ENCODE measurements around the gene LILRB3. TPM values are rescaled to one million over a fixed set of nuclear protein-coding genes. Genes with fewer than 3 reads are reported as not detected.
"Not testable (repeated sequence)": the region's sequence is repeated elsewhere in the genome, so short reads cannot be mapped to it uniquely, and the experiment has no call there.

The LILRB3 gene
- total RNA-seq, 1 donor, result 51.4 TPM

DNA sequence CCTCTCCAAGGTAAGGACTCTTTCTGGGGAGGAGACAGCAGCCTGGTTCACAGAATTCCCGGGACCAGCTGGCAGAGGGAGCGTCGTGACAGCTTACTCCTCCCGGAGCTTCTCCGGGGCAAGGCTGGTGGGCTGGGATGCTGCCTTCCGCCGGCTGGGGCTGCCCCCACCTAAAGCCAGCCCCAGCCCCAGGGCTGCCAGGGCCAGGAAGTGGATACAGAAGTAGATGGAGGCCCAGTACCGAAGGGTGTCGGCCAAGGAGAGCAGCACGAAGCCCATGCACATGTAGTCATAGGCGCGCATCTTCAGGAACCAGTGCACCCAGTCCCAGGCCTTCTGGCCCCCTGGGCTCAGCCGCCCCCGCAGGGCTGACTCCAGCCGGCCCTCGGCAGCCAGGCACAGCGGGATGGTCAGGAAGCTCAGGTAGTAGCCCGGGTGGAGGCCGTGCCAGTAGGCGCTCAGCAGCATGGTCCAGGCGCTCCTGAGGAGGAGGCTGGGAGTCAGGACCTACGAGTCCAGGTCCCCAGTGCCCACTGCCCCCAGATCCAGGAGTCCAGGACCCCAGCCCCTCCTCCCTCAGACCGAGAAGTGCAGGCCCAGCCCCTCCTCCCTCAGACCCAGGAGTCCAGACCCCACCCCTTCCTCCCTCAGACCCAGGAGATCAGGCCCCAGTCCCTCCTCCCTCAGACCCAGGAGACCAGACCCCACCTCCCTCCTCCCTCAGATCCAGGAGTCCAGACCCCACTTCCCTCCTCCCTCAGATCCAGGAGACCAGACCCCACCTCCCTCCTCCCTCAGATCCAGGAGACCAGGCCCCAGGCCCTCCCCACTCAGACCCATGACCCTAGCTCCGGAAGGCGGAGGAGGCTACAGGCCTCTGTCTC lies 48.6 kb downstream of the LILRB3 start:
- Histone ChIP-seq H3K27me3 (ENCODE audit: insufficient read depth, low read length) (no peaks in the 10 kb centered on the region), H3K4me3 (ENCODE audit: low read length) (no peak overlapping the region), H3K4me1 (ENCODE audit: insufficient read depth, low read length) (peaks cover 11% of the 10 kb centered on the region), H3K9me3 (ENCODE audit: low read depth, low read length) (no peaks in the 10 kb centered on the region)

DNA sequence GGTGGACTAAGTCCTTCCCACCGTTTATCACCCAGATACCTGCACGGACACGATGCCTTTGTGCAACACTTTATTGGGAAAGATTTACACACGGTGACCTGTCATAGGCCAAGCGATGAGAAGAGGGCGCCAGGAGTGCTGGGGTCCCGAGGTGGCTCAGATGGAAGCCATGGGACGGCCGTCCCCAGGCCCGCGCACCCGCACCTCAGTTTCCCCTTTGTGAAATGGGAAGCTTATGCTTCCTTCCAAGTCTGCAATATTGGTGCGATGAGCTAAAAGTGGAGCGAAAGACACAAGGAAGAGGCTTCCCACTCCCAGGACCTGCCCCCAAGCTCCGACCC lies 49.5 kb downstream of the LILRB3 start:
- Histone ChIP-seq H3K4me1 (ENCODE audit: insufficient read depth, low read length) (peaks cover 14% of the 10 kb centered on the region), H3K4me3 (ENCODE audit: low read length) (no peak overlapping the region), H3K9me3 (ENCODE audit: low read depth, low read length) (no peaks in the 10 kb centered on the region), H3K27me3 (ENCODE audit: insufficient read depth, low read length) (no peaks in the 10 kb centered on the region)

DNA sequence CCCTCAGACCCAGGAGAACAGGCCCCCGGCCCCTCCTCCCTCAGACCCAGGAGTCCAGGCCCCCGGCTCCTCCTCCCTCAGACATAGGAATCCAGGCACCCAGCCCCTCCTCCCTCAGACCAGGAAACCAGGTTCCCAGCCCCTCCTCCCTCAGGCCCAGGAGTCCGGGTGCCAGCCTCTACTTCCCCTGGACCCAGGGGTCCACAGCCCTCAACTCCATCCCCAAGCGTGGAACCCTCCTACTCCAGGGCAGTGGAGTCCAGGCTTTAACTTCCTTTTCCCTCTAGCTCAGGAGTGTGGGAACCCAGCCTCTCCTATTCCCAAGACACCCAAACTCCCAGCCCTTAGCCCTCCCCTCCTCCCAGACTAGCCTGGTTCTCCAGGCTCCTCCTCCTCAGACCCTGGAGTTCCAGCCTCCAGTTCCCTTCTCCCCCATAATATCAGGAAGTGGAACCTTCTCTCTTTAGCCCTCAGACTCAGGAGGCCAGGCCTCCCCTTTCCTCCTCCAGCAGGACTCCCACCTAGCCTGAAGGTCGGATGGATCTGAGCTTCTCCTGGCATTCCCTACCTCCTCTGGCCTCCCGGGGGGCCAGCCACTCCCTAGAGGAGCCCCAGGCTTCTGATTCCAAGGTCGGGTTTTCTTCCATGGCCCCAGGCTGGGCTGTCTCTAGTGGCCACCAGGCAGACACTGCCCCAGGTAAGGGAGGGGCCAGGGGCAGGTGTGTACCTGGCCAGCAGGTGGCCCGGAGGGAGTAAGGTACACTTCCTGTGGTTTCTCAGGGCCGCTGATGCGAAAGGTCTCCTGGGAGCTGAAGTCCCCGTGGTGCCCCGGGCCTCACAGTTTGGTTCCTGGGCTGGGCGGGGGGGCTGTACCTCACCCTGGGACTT lies 50.1 kb downstream of the LILRB3 start, which contains the start of gene TMC4:
Gene TMC4 (minus strand): TSS at position 690 of the 888 bp plus-strand sequence. CDS start 43 bp downstream, at position 647.
- peaks cover 19% of the 10 kb centered on the region for H3K4me1 ChIP-seq (ENCODE audit: insufficient read depth, low read length)
- H3K27me3 ChIP-seq (ENCODE audit: insufficient read depth, low read length), result no peaks in the 10 kb centered on the region
- H3K9me3 ChIP-seq (ENCODE audit: low read depth, low read length), result no peaks in the 10 kb centered on the region
- no peak within 1 kb of the TSS for H3K4me3 ChIP-seq (ENCODE audit: low read length)

DNA sequence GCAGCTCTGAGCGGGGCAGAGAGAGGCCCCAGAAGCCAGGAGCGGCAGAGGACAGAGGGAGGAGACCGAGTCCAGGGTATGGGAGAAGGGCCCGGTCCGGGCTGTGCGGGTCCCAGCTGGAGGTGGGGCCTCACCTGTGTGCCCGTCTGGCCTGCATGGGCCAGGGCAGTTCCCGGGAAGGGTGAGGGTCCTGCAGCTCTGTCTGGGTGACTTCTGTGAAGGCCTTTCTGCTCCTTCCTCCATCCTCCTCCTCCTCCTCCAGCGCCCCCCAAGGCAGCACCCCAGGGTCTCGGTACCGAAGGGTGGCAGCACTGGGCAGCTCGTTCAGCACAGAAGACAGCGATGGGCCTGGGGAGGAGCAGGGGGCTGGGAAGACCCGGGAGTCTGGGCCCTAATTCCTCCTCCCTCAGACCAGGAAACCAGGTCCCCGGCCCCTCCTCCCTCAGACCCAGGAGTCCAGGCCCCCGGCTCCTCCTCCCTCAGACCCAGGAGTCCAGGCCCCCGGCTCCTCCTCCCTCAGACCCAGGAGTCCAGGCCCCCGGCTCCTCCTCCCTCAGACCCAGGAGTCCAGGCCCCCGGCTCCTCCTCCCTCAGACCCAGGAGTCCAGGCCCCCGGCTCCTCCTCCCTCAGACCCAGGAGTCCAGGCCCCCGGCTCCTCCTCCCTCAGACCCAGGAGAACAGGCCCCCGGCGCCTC lies 50.9 kb downstream of the LILRB3 start:
- H3K27me3 ChIP-seq (ENCODE audit: insufficient read depth, low read length); H3K9me3 ChIP-seq (ENCODE audit: low read depth, low read length); H3K4me3 ChIP-seq (ENCODE audit: low read length): not testable (repeated sequence)
- H3K4me1 ChIP-seq (ENCODE audit: insufficient read depth, low read length), result peaks cover 19% of the 10 kb centered on the region

DNA sequence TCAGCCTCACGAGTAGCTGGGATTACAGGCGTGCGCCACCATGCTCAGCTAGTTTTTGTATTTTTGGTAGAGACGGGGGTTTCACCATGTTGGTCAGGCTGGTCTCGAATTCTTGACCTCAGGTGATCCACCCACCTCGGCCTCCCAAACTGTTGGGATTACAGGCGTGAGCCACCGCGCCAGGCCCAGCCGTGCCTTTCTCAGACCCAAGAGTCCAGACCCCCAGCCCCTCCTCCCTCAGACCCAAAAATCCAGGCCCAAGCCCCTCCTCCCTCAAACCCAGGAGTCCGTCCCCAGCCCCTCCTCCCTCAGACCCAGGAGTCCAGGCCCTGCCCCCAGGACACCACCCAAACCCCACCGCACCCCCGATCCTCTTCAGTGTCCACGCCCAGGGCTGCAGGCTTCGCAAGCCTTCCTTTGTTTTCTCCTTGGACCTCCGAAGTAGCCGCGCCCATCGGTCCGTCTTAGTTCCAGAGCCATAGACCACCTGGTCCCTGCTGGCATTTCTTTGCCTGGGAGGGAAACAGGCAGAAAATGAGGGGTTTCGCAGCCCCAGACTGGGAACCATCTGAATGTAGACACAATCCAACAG lies 53.6 kb downstream of the LILRB3 start:
- Histone ChIP-seq H3K4me3 (ENCODE audit: low read length) (no peak overlapping the region), H3K4me1 (ENCODE audit: insufficient read depth, low read length) (peaks cover 28% of the 10 kb centered on the region), H3K27me3 (ENCODE audit: insufficient read depth, low read length) (no peaks in the 10 kb centered on the region)

DNA sequence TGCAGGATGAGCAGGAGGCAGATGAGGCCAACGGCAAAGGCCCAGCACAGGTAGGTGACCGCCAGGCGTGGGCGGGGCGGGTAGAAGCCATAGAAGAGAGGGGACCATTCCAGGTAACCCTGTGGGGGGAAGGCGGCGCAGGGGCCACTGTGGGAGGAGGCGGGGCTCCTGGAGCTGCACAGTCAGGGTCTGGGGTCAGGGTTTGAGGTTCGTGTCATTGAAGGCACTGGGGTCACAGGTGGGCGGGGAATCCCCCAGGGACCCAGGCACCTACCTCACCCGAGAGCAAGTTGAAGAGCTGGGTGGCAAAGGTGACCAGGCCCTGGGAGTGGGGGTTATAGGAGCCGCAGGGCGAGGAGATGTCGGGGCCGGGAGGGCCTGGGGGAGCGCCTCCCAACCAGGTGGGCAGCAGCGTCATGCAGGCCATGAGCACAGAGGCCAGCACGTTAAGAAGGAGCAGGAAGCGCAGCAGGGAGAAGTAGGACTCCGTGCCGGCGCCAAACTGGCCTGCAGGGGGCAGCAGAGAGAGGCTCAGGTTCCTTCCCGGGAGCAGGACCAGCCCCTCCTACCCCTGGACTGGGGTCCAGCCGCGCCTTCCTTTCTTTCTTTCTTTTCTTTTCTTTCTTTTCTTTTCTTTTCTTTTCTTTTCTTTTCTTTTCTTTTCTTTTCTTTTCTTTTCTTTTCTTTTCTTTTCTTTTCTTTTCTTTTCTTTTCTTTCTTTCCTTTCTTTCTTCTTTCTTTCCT lies 54.5 kb downstream of the LILRB3 start:
- Histone ChIP-seq H3K4me1 (ENCODE audit: insufficient read depth, low read length) (peaks cover 32% of the 10 kb centered on the region), H3K9me3 (ENCODE audit: low read depth, low read length) (no peaks in the 10 kb centered on the region), H3K27me3 (ENCODE audit: insufficient read depth, low read length) (no peaks in the 10 kb centered on the region), H3K4me3 (ENCODE audit: low read length) (no peak overlapping the region)

More for the DNA sequence above, 53.6 kb downstream of the LILRB3 start:
- no peaks in the 10 kb centered on the region for H3K9me3 ChIP-seq (ENCODE audit: low read depth, low read length)

Other genes with a start within 250 kb of the LILRB3 start
- not detected for gene CACNG6, start 231.4 kb downstream of the LILRB3 start, total RNA-seq
- 12.4 TPM for gene VSTM1, start 159.1 kb downstream of the LILRB3 start, total RNA-seq
- gene TARM1, start 141.6 kb downstream of the LILRB3 start, total RNA-seq, result 0.21 TPM
- gene OSCAR, start 122.2 kb downstream of the LILRB3 start, total RNA-seq, result 8.7 TPM
- 6.9 TPM for gene NDUFA3, start 120.2 kb downstream of the LILRB3 start, total RNA-seq
- 5.7 TPM for gene TFPT, start 107.3 kb downstream of the LILRB3 start, total RNA-seq
- 27.8 TPM for gene PRPF31, start 107.3 kb downstream of the LILRB3 start, total RNA-seq
- 8.1 TPM for gene CNOT3, start 85.2 kb downstream of the LILRB3 start, total RNA-seq
- 11.9 TPM for gene LENG1, start 63.3 kb downstream of the LILRB3 start, total RNA-seq
- gene TMC4, start 49.8 kb downstream of the LILRB3 start, total RNA-seq, result 0.31 TPM
- 30.3 TPM for gene MBOAT7, start 33.4 kb downstream of the LILRB3 start, total RNA-seq
- 15.5 TPM for gene TSEN34, start 31.7 kb downstream of the LILRB3 start, total RNA-seq
- 2,589 TPM for gene RPS9, start 22.1 kb downstream of the LILRB3 start, total RNA-seq
- 16.9 TPM for gene LILRA6, start 19.8 kb upstream of the LILRB3 start, total RNA-seq
- 0.10 TPM for gene LILRB5, start 34.3 kb upstream of the LILRB3 start, total RNA-seq
- 27.3 TPM for gene LILRB2, start 58.1 kb upstream of the LILRB3 start, total RNA-seq
- 191 TPM for gene LILRA5, start 90.2 kb upstream of the LILRB3 start, total RNA-seq
- gene LILRA4, start 116.2 kb upstream of the LILRB3 start, total RNA-seq, result 4.0 TPM
- gene LAIR1, start 141.9 kb upstream of the LILRB3 start, total RNA-seq, result 40.7 TPM
- 0.31 TPM for gene TTYH1, start 192.5 kb upstream of the LILRB3 start, total RNA-seq
- 123 TPM for gene LENG8, start 226.2 kb upstream of the LILRB3 start, total RNA-seq
- gene LENG9, start 240.8 kb upstream of the LILRB3 start, total RNA-seq, result 3.3 TPM

Data from mononuclear cell (primary cell).